AG04450 (cell line): ENCODE measurements around the gene DPP10. TPM values are rescaled to one million over a fixed set of nuclear protein-coding genes. Genes with fewer than 3 reads are reported as not detected.

Source experiments
- CTCF ChIA-PET: fragments of 300-600, 350-600 bp; formaldehyde crosslinking; extraction: SDS; loops from one replicate; lab custom pipeline; 2022; ENCODE audit warnings: antibody characterized with exemption, inconsistent platforms; lab: Charles Lee
- POLR2A ChIA-PET: fragments of 350-600 bp; formaldehyde crosslinking; extraction: SDS; loops from one replicate; lab custom pipeline; 2021; ENCODE audit warnings: antibody characterized with exemption, inconsistent platforms; lab: Yijun Ruan, JAX
- DNase-seq: peaks from one replicate; pipeline ENCODE4 v3.0.0-alpha.2; 2011; ENCODE audit warnings: low read depth, low spot score
- H3K27ac ChIP-seq: one replicate; pipeline ENCODE4 v1.5.1; 2012; ENCODE audit warnings: low read depth, low read length, control low read depth
- H3K27me3 ChIP-seq: one replicate; pipeline ENCODE4 v1.6.0; 2012; ENCODE audit warnings: low read length; ENCODE audit not compliant: control insufficient read depth, insufficient read depth
- H3K4me3 ChIP-seq: 2 replicates; pipeline ENCODE4 v1.5.1; 2011; ENCODE audit warnings: mild to moderate bottlenecking, low read depth, low read length, control low read depth
- H3K9me3 ChIP-seq: 2 replicates; pipeline ENCODE4 v1.5.1; 2012; ENCODE audit warnings: low read length; ENCODE audit not compliant: control insufficient read depth, insufficient read depth
- polyA plus RNA-seq: library from polyadenylated mRNA; depleted of rRNA; stranded (reverse); fragments of >200 nt; gene quantifications from 2 replicates; pipeline ENCODE4 v1.2.3, GENCODE V29; 2011
- TF ChIP-seq, protein P1 (sequence below): IDR thresholded peaks from 2 replicates; pipeline ENCODE4 v1.5.1; 2011; ENCODE audit warnings: low read depth, low read length, control low read depth, inconsistent platforms

Gene DPP10
- polyA plus RNA-seq, 1 experiment: not detected

DNA sequence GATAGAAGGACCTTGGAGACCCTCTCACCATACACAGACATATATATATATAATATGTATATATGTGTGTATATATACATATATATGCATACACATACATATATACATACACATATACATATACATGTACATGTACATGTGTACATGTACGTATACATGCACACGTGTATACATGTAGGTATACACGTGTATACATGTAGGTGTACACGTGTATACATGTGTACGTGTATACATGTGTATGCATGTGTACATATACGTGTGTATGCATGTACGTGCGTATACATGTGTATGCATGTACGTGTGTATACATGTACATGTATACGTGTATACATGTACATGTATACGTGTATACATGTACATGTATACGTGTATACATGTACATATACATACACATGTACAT lies 54.5 kb downstream of the DPP10 start:
- DNase-seq: no peak
- TF ChIP-seq, protein P1, sequence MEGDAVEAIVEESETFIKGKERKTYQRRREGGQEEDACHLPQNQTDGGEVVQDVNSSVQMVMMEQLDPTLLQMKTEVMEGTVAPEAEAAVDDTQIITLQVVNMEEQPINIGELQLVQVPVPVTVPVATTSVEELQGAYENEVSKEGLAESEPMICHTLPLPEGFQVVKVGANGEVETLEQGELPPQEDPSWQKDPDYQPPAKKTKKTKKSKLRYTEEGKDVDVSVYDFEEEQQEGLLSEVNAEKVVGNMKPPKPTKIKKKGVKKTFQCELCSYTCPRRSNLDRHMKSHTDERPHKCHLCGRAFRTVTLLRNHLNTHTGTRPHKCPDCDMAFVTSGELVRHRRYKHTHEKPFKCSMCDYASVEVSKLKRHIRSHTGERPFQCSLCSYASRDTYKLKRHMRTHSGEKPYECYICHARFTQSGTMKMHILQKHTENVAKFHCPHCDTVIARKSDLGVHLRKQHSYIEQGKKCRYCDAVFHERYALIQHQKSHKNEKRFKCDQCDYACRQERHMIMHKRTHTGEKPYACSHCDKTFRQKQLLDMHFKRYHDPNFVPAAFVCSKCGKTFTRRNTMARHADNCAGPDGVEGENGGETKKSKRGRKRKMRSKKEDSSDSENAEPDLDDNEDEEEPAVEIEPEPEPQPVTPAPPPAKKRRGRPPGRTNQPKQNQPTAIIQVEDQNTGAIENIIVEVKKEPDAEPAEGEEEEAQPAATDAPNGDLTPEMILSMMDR: no peak
- Histone ChIP-seq H3K4me3 (no peak overlapping the region), H3K27me3 (no peaks in the 10 kb centered on the region), H3K9me3 (peaks cover 2% of the 10 kb centered on the region; the same call in 1 of the 2 replicates), H3K27ac (no peak overlapping the region)
- CTCF ChIA-PET: no interaction called here
- POLR2A ChIA-PET: no interaction called here

- Histone ChIP-seq H3K9me3 (peaks cover 2% of the 10 kb centered on the region; the same call in 1 of the 2 replicates), H3K27ac (no peak overlapping the region), H3K4me3 (no peak overlapping the region), H3K27me3 (no peaks in the 10 kb centered on the region)
- CTCF ChIA-PET: no interaction called here
- TF ChIP-seq, protein P1: no peak
- DNase-seq: no peak
- POLR2A ChIA-PET: no interaction called here
Observed at GRCh38 chr2:114499101-114499500, 56.7 kb downstream of the DPP10 start.

GRCh38 chr2:114507744-114508143 lies 65.3 kb downstream of the DPP10 start:
- H3K9me3 ChIP-seq: peaks cover 12% of the 10 kb centered on the region
- no peak for DNase-seq
- ChIA-PET POLR2A (no interaction called here), CTCF (no interaction called here)
- H3K27ac ChIP-seq: no peak overlapping the region
- no peaks in the 10 kb centered on the region for H3K27me3 ChIP-seq
- TF ChIP-seq, protein P1: no peak
- H3K4me3 ChIP-seq: no peak overlapping the region

DNA sequence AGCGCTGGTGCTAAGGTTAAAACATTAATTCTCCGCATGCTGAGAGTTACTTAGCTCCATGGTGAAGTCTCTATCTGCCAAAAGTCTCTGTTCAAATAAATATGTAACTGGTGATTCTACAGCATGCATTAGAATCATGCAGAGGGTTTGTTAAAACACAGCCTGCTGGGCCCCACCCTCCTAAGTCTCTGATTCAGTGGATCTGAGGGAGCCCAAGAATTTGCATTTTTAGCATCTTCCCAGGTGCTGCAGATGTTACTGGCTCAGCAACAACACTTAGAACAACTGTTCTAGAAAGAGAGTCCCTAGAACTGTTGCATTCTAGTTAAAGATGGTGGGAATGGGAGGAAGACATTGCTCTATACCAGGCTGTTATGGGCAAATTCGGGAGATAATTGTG lies 73.4 kb downstream of the DPP10 start:
- Histone ChIP-seq H3K9me3 (peaks cover 5% of the 10 kb centered on the region; the same call in 1 of the 2 replicates), H3K27me3 (no peaks in the 10 kb centered on the region), H3K4me3 (no peak overlapping the region), H3K27ac (no peak overlapping the region)
- DNase-seq: no peak
- ChIA-PET CTCF (no interaction called here), POLR2A (no interaction called here)
- TF ChIP-seq, protein P1: no peak

- DNase-seq: no peak
Observed at GRCh38 chr2:114517580-114517979, 75.1 kb downstream of the DPP10 start.

More at GRCh38 chr2:114517580-114517979, 75.1 kb downstream of the DPP10 start:
- POLR2A ChIA-PET: no interaction called here
- H3K4me3 ChIP-seq: no peak overlapping the region
- no peaks in the 10 kb centered on the region for H3K27me3 ChIP-seq
- peaks cover 5% of the 10 kb centered on the region for H3K9me3 ChIP-seq
- CTCF ChIA-PET: interaction anchor here (0.6 kb wide), 2 partner anchors 414 to 767 kb away, joined by 3 to 6 read pairs; no protein-coding TSS in a partner anchor
- no peak overlapping the region for H3K27ac ChIP-seq
- TF ChIP-seq, protein P1: no peak
